ENCODE results near the gene RER1. TPM values are rescaled to one million over a fixed set of nuclear protein-coding genes. Genes with fewer than 3 reads are reported as not detected.

The RER1 gene
- total RNA-seq, 1 donor from 2014 or later: 61.3 TPM

DNA sequence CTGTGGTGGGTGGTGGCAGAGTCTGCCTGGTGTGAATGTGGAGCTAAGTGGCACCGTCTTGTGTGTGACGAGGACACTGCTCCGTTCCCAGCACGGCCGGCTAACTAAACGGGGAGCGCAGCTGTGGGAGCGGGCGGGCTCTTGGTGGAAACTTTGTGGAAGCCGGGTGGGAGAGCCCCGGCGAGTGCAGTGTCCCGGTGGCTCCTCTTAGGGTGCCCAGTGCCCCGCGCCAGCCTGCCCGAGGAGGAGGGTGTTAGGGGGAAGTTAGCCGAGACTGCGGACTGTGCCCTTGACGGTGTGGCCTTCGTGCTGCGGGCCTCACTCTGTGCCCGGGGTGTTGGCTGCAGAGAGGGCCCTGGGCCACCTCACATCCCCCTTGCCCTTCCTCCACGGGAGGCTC lies 10.8 kb downstream of the RER1 start:
- Histone ChIP-seq H3K4me3 (no peak overlapping the region), H3K4me1 (no peaks in the 10 kb centered on the region), H3K27me3 (no peaks in the 10 kb centered on the region), H3K9me3 (no peaks in the 10 kb centered on the region), H3K27ac (no peak overlapping the region), H3K36me3 (peaks cover 70 to 95% of the 10 kb centered on the region in 2 donors)
- no peak for TF ChIP-seq CTCF (IDR thresholded peaks at IDR 0.05)
- DNase-seq (ENCODE audit: low spot score in 2 of 2): no peak
- intact Hi-C loops (cut with DNase I): no loop called here

- H3K27ac ChIP-seq: no peak overlapping the region
- H3K4me1 ChIP-seq: no peaks in the 10 kb centered on the region
- intact Hi-C loops (cut with DNase I): no loop called here
- no peak overlapping the region for H3K4me3 ChIP-seq
- TF ChIP-seq CTCF (IDR thresholded peaks at IDR 0.05): no peak
- H3K36me3 ChIP-seq: peaks cover 62 to 95% of the 10 kb centered on the region in 2 donors
- H3K27me3 ChIP-seq: no peaks in the 10 kb centered on the region
- no peaks in the 10 kb centered on the region for H3K9me3 ChIP-seq
- DNase-seq (ENCODE audit: low spot score in 2 of 2): no peak
Measured at GRCh38 chr1:2403273-2403672, 11.6 kb downstream of the RER1 start.

DNA sequence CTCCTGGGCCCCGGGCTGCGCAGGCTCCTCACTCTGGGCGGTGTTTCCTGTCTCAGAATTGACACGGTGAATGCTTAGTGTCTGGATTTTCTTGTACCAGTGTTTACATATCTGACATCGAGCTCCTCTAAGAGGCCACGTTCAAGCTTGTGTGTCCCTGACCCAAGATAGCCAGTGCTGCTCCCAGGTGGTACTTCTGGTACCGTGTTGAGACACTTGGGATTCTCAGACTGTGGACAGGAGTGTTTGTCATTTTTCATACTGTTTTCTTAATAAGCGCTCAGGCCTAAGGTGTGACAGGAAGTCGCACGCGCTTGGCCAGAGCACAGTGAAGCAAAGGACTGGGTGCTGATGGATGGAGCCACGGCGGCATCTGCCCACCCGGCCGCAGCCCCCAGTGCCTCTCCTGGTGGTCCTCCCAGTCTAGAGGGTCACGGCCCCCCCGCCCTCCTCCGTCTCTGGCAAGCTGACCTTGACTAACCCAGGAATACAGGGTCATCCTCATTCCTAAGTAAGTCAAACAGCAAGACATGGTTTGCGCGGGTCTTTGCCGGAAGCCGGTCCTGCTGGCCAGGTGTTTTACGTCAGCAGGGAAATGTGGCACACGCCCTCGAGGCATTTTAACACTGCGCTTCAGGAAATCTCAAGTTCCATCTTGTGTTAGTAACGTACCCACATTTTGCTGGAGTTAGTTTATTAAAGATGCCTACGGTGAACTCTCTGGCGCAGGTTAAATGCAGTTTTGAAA lies 12.7 kb downstream of the RER1 start:
- no peak overlapping the region for H3K27ac ChIP-seq
- TF ChIP-seq CTCF (IDR thresholded peaks at IDR 0.05): no peak

GRCh38 chr1:2404890-2405511 lies 13.4 kb downstream of the RER1 start:
- Histone ChIP-seq H3K36me3 (peaks cover 54 to 90% of the 10 kb centered on the region in 2 donors), H3K4me3 (no peak overlapping the region), H3K4me1 (no peaks in the 10 kb centered on the region), H3K27me3 (no peaks in the 10 kb centered on the region), H3K27ac (no peak overlapping the region), H3K9me3 (no peaks in the 10 kb centered on the region)
- no peak for DNase-seq (ENCODE audit: low spot score in 2 of 2)
- no peak for TF ChIP-seq CTCF (IDR thresholded peaks at IDR 0.05)
- intact Hi-C loops (cut with DNase I): no loop called here

More for the DNA sequence above, 12.7 kb downstream of the RER1 start:
- Histone ChIP-seq H3K36me3 (peaks cover 58 to 94% of the 10 kb centered on the region in 2 donors), H3K27me3 (no peaks in the 10 kb centered on the region), H3K4me3 (no peak overlapping the region), H3K9me3 (no peaks in the 10 kb centered on the region), H3K4me1 (no peaks in the 10 kb centered on the region)
- DNase-seq (ENCODE audit: low spot score in 2 of 2): no peak
- intact Hi-C loops (cut with DNase I): no loop called here

DNA sequence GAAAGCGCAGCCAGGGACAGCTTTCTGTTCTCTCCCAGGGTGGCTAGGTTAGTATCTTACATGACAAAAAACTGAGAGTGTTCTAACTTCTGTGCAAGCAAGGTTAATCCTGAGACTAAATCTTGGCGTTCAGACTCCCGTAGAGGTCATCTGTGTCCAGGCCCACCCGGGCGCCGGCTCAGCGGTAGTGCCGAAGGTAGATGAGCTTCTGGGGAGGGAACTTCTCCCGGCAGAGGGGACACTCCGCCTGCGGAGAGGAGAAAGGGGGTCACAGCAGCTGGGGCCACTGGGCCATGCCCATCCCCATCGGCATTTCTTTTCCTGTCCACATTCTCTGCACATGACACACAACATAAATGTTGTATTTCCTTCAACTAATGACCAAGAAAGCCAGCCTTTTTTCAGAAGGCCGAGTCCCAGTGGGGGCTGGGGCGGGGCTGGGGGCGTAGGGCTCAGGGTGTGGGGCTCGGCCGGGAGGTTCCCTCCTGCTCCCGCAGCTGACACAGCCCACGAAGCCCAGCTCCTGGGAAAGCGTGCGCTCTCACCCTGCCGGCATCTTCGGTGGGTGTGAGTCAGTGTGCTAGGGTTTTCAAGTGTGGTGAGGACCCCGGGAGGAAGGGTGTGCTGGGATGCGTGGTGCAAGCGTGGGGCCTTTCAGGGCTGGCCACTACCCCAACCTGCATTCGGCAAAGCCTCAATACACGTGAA lies 14.1 kb downstream of the RER1 start:
- no peaks in the 10 kb centered on the region for H3K27me3 ChIP-seq
- H3K4me1 ChIP-seq: no peaks in the 10 kb centered on the region
- no peaks in the 10 kb centered on the region for H3K9me3 ChIP-seq
- H3K36me3 ChIP-seq: peaks cover 51 to 83% of the 10 kb centered on the region in 2 donors
- no peak overlapping the region for H3K4me3 ChIP-seq
- intact Hi-C loops (cut with DNase I): no loop called here
- no peak for TF ChIP-seq CTCF (IDR thresholded peaks at IDR 0.05)
- no peak for DNase-seq (ENCODE audit: low spot score in 2 of 2)
- H3K27ac ChIP-seq: no peak overlapping the region
